Neutrophil (primary cell): ENCODE measurements around the gene SSX2IP.

ENCODE experiments used
- H3K27ac ChIP-seq: fragments of 200-600 bp; sonication (generic); 2 replicates; pipeline ENCODE4 v1.5.1; 2016; ENCODE audit warnings: mild to moderate bottlenecking, moderate library complexity
- H3K27me3 ChIP-seq: fragments of 200-600 bp; sonication (generic); 2 replicates; pipeline ENCODE4 v1.6.0; 2016; ENCODE audit warnings: mild to moderate bottlenecking
- H3K36me3 ChIP-seq: fragments of 200-600 bp; sonication (generic); 2 replicates; pipeline ENCODE4 v1.5.1; 2017
- H3K4me1 ChIP-seq, 2 experiments: fragments of 200-600 bp in 1 of 2; sonication (generic) in 1 of 2; 1 replicate in 1 of 2; 2 replicates in 1 of 2; pipeline versions ENCODE4 v1.5.1 to v1.6.1; 2013 to 2016; ENCODE audit warnings: low read depth in 1 of 2, low read length in 1 of 2, mild to moderate bottlenecking in 1 of 2, moderate library complexity in 1 of 2; ENCODE audit not compliant: control insufficient read depth in 1 of 2, insufficient read depth in 1 of 2
- H3K4me3 ChIP-seq, 2 experiments: fragments of 200-600 bp in 1 of 2; sonication (generic) in 1 of 2; 1 replicate in 1 of 2; 2 replicates in 1 of 2; pipeline ENCODE4 v1.5.1; 2013 to 2016; ENCODE audit warnings: low read depth in 1 of 2, low read length in 1 of 2, mild to moderate bottlenecking in 1 of 2, moderate library complexity in 1 of 2
- H3K9me3 ChIP-seq: fragments of 200-600 bp; sonication (generic); 2 replicates; pipeline ENCODE4 v1.5.1; 2016
- CTCF ChIP-seq: fragments of 200-600 bp; sonication (generic); IDR thresholded peaks from 2 replicates; pipeline ENCODE4 v1.5.1; 2016; ENCODE audit warnings: antibody characterized with exemption

Gene SSX2IP

GRCh38 chr1:84634536-84635205 lies 55.6 kb downstream of the SSX2IP start:
- no peak for TF ChIP-seq CTCF
- no peaks in the 10 kb centered on the region for H3K27me3 ChIP-seq
- H3K36me3 ChIP-seq = no peaks in the 10 kb centered on the region
- no peaks in the 10 kb centered on the region for H3K9me3 ChIP-seq
- H3K4me3 ChIP-seq = no peak overlapping the region
- H3K4me1 ChIP-seq = no peaks in the 10 kb centered on the region
- H3K27ac ChIP-seq = no peak overlapping the region

- TF ChIP-seq CTCF = no peak
- Histone ChIP-seq H3K27ac (no peak overlapping the region), H3K4me3 (no peak overlapping the region), H3K27me3 (no peaks in the 10 kb centered on the region), H3K36me3 (no peaks in the 10 kb centered on the region), H3K4me1 (no peaks in the 10 kb centered on the region), H3K9me3 (no peaks in the 10 kb centered on the region)
These were observed 57.4 kb downstream of the SSX2IP start for GRCh38 chr1:84632673-84633434.

- no peak overlapping the region for H3K27ac ChIP-seq
- no peaks in the 10 kb centered on the region for H3K36me3 ChIP-seq
- H3K9me3 ChIP-seq = no peaks in the 10 kb centered on the region
- no peak overlapping the region for H3K4me3 ChIP-seq
- TF ChIP-seq CTCF = no peak
- no peaks in the 10 kb centered on the region for H3K27me3 ChIP-seq
- no peaks in the 10 kb centered on the region for H3K4me1 ChIP-seq
These were observed 58.1 kb downstream of the SSX2IP start for GRCh38 chr1:84632137-84632536.

- Histone ChIP-seq H3K9me3 (no peaks in the 10 kb centered on the region), H3K36me3 (no peaks in the 10 kb centered on the region), H3K4me1 (peaks cover 0 to 10% of the 10 kb centered on the region in 2 experiments), H3K27me3 (no peaks in the 10 kb centered on the region), H3K4me3 (no peak overlapping the region), H3K27ac (no peak overlapping the region)
- TF ChIP-seq CTCF = no peak
These were observed 65.4 kb downstream of the SSX2IP start for GRCh38 chr1:84624876-84625275.

GRCh38 chr1:84621553-84621952 lies 68.7 kb downstream of the SSX2IP start:
- Histone ChIP-seq H3K4me3 (no peak overlapping the region), H3K27ac (no peak overlapping the region), H3K9me3 (no peaks in the 10 kb centered on the region), H3K36me3 (no peaks in the 10 kb centered on the region), H3K4me1 (peaks cover 0 to 10% of the 10 kb centered on the region in 2 experiments), H3K27me3 (peaks cover 6% of the 10 kb centered on the region)
- TF ChIP-seq CTCF = no peak
